K562 (cell line): Measurements from ENCODE around the gene KRTAP13-4. TPM values are rescaled to one million over a fixed set of nuclear protein-coding genes. Genes with fewer than 3 reads are reported as not detected.

Source experiments
- ATAC-seq: fragments of 200-7000 bp; cut with Tn5 transposase; 3 replicates; pipeline ENCODE4 v1.9.1; 2020; ENCODE audit warnings: moderate library complexity
- BruUV-seq: library from RNA; stranded (reverse); fragments of 400-500 nt; replicated peaks from 2 replicates; lab custom pipeline; 2021; lab: Mats Ljungman, UMichigan
- CTCF ChIA-PET: fragments of 300-600 bp; formaldehyde crosslinking; extraction: SDS; loops from one replicate; lab custom pipeline; 2021; ENCODE audit warnings: low intra/inter-chr PET ratio; lab: Yijun Ruan, JAX
- POLR2A ChIA-PET: fragments of 300-600, 350-650 bp; sonication (Branson Sonifier 250); formaldehyde crosslinking; extraction: SDS; loops from one replicate; lab custom pipeline; 2021; ENCODE audit warnings: antibody characterized with exemption, inconsistent platforms; lab: Yijun Ruan, JAX
- DNase-seq, 4 experiments: peaks; one replicate each; pipeline versions ENCODE4 v3.0.0 to v3.0.0-alpha.2; 2011 to 2018; ENCODE audit warnings: low spot score in 3 of 4, mixed read lengths in 3 of 4; ENCODE audit errors: extremely low read depth in 1 of 4
- FAIRE-seq: peaks from 2 replicates; lab custom pipeline; 2011; peaks lifted over from hg19 to GRCh38; lab: Jason Lieb, UNC
- H2AFZ ChIP-seq: 2 replicates; pipeline ENCODE4 v1.6.0; 2011; ENCODE audit warnings: low read depth, low read length, control low read depth, inconsistent platforms
- H3K27ac ChIP-seq: fragments of 200-600 bp; 3 replicates; pipeline ENCODE4 v1.8.0; 2011; ENCODE audit warnings: low read depth, mild to moderate bottlenecking, control low read depth, inconsistent platforms, low read length, moderate library complexity, mixed read lengths; ENCODE audit errors: extremely low read depth
- H3K27me3 ChIP-seq, 2 experiments: fragments of 300-600 bp in 1 of 2; 2 replicates in 1 of 2; 3 replicates in 1 of 2; pipeline versions ENCODE4 v1.6.0 to v1.8.0; 2011; ENCODE audit warnings: inconsistent platforms in 2 of 2, low read length in 2 of 2, mild to moderate bottlenecking in 1 of 2, mixed read lengths in 1 of 2, moderate library complexity in 1 of 2; ENCODE audit not compliant: control insufficient read depth in 2 of 2, insufficient read depth in 2 of 2
- H3K36me3 ChIP-seq: fragments of 300-600 bp; 3 replicates; pipeline ENCODE4 v1.8.0; 2011; ENCODE audit warnings: mild to moderate bottlenecking, low read length, inconsistent platforms; ENCODE audit not compliant: control insufficient read depth, insufficient read depth
- H3K4me1 ChIP-seq, 2 experiments: fragments of 200-600 bp in 1 of 2; replicated peaks in 1 of 2; 2 replicates in 1 of 2; 3 replicates in 1 of 2; pipeline versions ENCODE4 v1.5.1 to v1.8.0; 2011; ENCODE audit warnings: inconsistent platforms in 2 of 2, low read length in 2 of 2, mild to moderate bottlenecking in 1 of 2, mixed read lengths in 1 of 2, moderate library complexity in 1 of 2; ENCODE audit not compliant: control insufficient read depth in 2 of 2, insufficient read depth in 2 of 2
- H3K4me2 ChIP-seq: 2 replicates; pipeline ENCODE4 v1.6.1; 2011; ENCODE audit warnings: low read length, control low read depth, inconsistent platforms, mixed read lengths; ENCODE audit not compliant: insufficient read depth
- H3K4me3 ChIP-seq: fragments of 200-600 bp; sonication (generic), shearing (Covaris generic); 2 replicates; pipeline ENCODE4 v1.5.1; 2016; ENCODE audit warnings: control low read depth, inconsistent platforms
- H3K79me2 ChIP-seq: fragments of 200-600 bp; 3 replicates; pipeline ENCODE4 v1.8.0; 2011; ENCODE audit warnings: low read length, inconsistent platforms; ENCODE audit not compliant: control insufficient read depth, insufficient read depth
- H3K9ac ChIP-seq, 2 experiments: 2 replicates each; pipeline versions ENCODE4 v1.6.0 to v1.6.1; 2011; ENCODE audit warnings: low read depth in 2 of 2, low read length in 2 of 2, control low read depth in 1 of 2, inconsistent platforms in 1 of 2, mild to moderate bottlenecking in 1 of 2, mixed read lengths in 1 of 2; ENCODE audit not compliant: insufficient read depth in 1 of 2
- H3K9me1 ChIP-seq: one replicate; pipeline ENCODE4 v1.6.0; 2011; ENCODE audit warnings: inconsistent platforms, mild to moderate bottlenecking, low read length, moderate library complexity; ENCODE audit not compliant: control insufficient read depth, insufficient read depth
- H3K9me3 ChIP-seq: replicated peaks from 2 replicates; pipeline ENCODE4 v1.5.1; 2011; ENCODE audit warnings: low read depth, low read length, inconsistent platforms; ENCODE audit not compliant: control insufficient read depth, insufficient read depth
- H4K20me1 ChIP-seq: replicated peaks from 2 replicates; pipeline ENCODE4 v1.6.1; 2011; ENCODE audit warnings: low read length, inconsistent platforms, mixed read lengths; ENCODE audit not compliant: control insufficient read depth, insufficient read depth
- FIP1L1 ChIP-seq: fragments of 200-400 bp; formaldehyde crosslinking; IDR thresholded peaks from 2 replicates; pipeline ENCODE4 v1.6.1; 2018; ENCODE audit warnings: mild to moderate bottlenecking, low read depth, low read length; ENCODE audit not compliant: poor library complexity, severe bottlenecking
- GABPB2 ChIP-seq: fragments of 250-450 bp; sonication (Bioruptor Pico); conservative IDR thresholded peaks from 2 replicates; pipeline ENCODE4 v1.5.1; 2021; ENCODE audit warnings: mild to moderate bottlenecking
- HMG20B ChIP-seq: fragments of 250-450 bp; sonication (Bioruptor Pico); IDR thresholded peaks from 2 replicates; pipeline ENCODE4 v1.5.0; 2021; ENCODE audit warnings: mild to moderate bottlenecking
- MCM3 ChIP-seq: fragments of 450-650 bp; IDR thresholded peaks from 2 replicates; pipeline ENCODE4 v1.6.1; 2016
- SRSF1 ChIP-seq: fragments of 200-400 bp; formaldehyde crosslinking; IDR thresholded peaks from 2 replicates; pipeline ENCODE4 v1.6.1; 2017; ENCODE audit warnings: mild to moderate bottlenecking, low read depth, low read length, moderate library complexity
- TFE3 ChIP-seq: fragments of 450-650 bp; formaldehyde crosslinking; IDR thresholded peaks from 2 replicates; pipeline ENCODE4 v1.4.0; 2020; ENCODE audit warnings: mild to moderate bottlenecking, mixed read lengths
- ZNF134 ChIP-seq: fragments of 250-450 bp; sonication (Bioruptor Pico); conservative IDR thresholded peaks from 2 replicates; pipeline ENCODE4 v1.4.0; 2020
- WGBS: fragments of 100-300 bp; shearing (Covaris generic); methylation state at CpG from one replicate; pipeline ENCODE4 v1.1.6; 2016; ENCODE audit warnings: low coverage, mixed read lengths; ENCODE audit not compliant: insufficient coverage; ENCODE audit errors: missing lambda C conversion rate; 5-methylcytosine and 5-hydroxymethylcytosine counted together
- in situ Hi-C: fragments of 300-500 bp; cut with MboI; formaldehyde crosslinking; loops from 4 replicates; pipeline ENCODE4 v1.15.0; 2018; ENCODE audit warnings: inconsistent platforms, mixed read lengths
- intact Hi-C: fragments of 100-400 bp; cut with micrococcal nuclease; formaldehyde crosslinking; loops from 2 replicates; pipeline ENCODE4 v1.14.2; 2022
- polyA plus RNA-seq, 8 experiments: library from polyadenylated mRNA; depleted of rRNA in 4 of 8; stranded (reverse) in 5 of 8; unstranded in 3 of 8; fragments of >200 nt; fragmentation: Nextera tagmentation in 2 of 8; fragmentation: Illumina TruSeq in 1 of 8; extraction: Ambion mirVana in 2 of 8; extraction: Trizol in 1 of 8; gene quantifications; 2 replicates each; pipeline versions ENCODE4 v1.2.1 to v1.2.3, GENCODE V29; 2011 to 2014; ENCODE audit warnings: inconsistent platforms in 1 of 8, missing spikeins in 1 of 8
- total RNA-seq, 7 experiments: library from RNA; depleted of rRNA in 6 of 7; stranded (reverse); fragments of >200 nt in 6 of 7; fragmentation: Illumina TruSeq in 2 of 7; extraction: Trizol in 2 of 7; gene quantifications; 2 replicates each; pipeline versions ENCODE4 v1.2.1 to v1.2.3, GENCODE V29; 2011 to 2021; ENCODE audit warnings: low replicate concordance in 1 of 7

KRTAP13-4 gene
- total and polyA plus RNA-seq, 9 of the 15 experiments (the other 6 are each of a cell fraction or from before 2014, with no cell fraction given), result not detected

- TF ChIP-seq TFE3 (CRISPR knock-in tag), result no peak
- no peak for TF ChIP-seq SRSF1
- no peak for TF ChIP-seq HMG20B (CRISPR knock-in tag)
- TF ChIP-seq ZNF134, result no peak
- TF ChIP-seq GABPB2 (CRISPR knock-in tag), result no peak
- TF ChIP-seq MCM3, result no peak
- TF ChIP-seq FIP1L1, result no peak
- H3K4me2 ChIP-seq, result no peak within 1 kb of the TSS
- intact Hi-C loops (no loop called here), in situ Hi-C loops (no loop called here)
- no peak for ATAC-seq
- H3K9me3 ChIP-seq, result no peaks in the 10 kb centered on the region
- H3K4me1 ChIP-seq, result no peaks in the 10 kb centered on the region
- FAIRE-seq, result no peak
- H3K27ac ChIP-seq, result no peak within 1 kb of the TSS
- no peaks in the 10 kb centered on the region for H3K79me2 ChIP-seq
- no peaks in the 10 kb centered on the region for H4K20me1 ChIP-seq
- BruUV-seq, result no TSS peak
- H3K36me3 ChIP-seq, result no peaks in the 10 kb centered on the region
- ChIA-PET POLR2A (no interaction called here), CTCF (no interaction called here)
- no peak within 1 kb of the TSS for H2AFZ ChIP-seq
- H3K9ac ChIP-seq, result no peak within 1 kb of the TSS
- WGBS, result 2% methylated on average over 5 of the region's 5 CpGs
- DNase-seq, result no peak
- H3K4me3 ChIP-seq, result no peak within 1 kb of the TSS
- no peaks in the 10 kb centered on the region for H3K27me3 ChIP-seq
- no peaks in the 10 kb centered on the region for H3K9me1 ChIP-seq
These were observed 4.2 kb upstream of the KRTAP13-4 start, which contains the start of gene KRTAP13-3 for GRCh38 chr21:30425826-30426225. KRTAP13-3 (minus strand) TSS chr21:30425926; CDS start chr21:30425912, 14 bp downstream.
